Astrocyte (in vitro differentiated cells and primary cell): ENCODE results near the gene GIGYF2.

Experiments used
- CTCF ChIP-seq: IDR thresholded peaks from 2 replicates; pipeline ENCODE4 v1.5.1; 2011; ENCODE audit warnings: low read depth, mild to moderate bottlenecking, inconsistent platforms, low read length, moderate library complexity; ENCODE audit not compliant: insufficient read depth
- EZH2 ChIP-seq: IDR thresholded peaks from 2 replicates; pipeline ENCODE4 v1.6.1; 2012; ENCODE audit warnings: mild to moderate bottlenecking, low read length, inconsistent platforms; ENCODE audit not compliant: insufficient read depth

- no peak for TF ChIP-seq CTCF
- TF ChIP-seq EZH2 = no peak
Measured at GRCh38 chr2:232728785-232729184, 31.7 kb downstream of the GIGYF2 start.
